HEK293 (cell line): Measurements from ENCODE around the gene DENND2C.

Experiments used
- CTCF ChIA-PET: fragments of 350-600 bp; formaldehyde crosslinking; extraction: SDS; loops from one replicate; lab custom pipeline; 2021; ENCODE audit warnings: antibody characterized with exemption; lab: Yijun Ruan, JAX
- POLR2A ChIA-PET: fragments of 300-600 bp; formaldehyde crosslinking; extraction: SDS; loops from one replicate; lab custom pipeline; 2020; ENCODE audit warnings: antibody characterized with exemption, inconsistent platforms; lab: Yijun Ruan, JAX
- H3K27ac ChIP-seq: fragments of 200-500 bp; sonication (Bioruptor generic); 2 replicates; pipeline ENCODE4 v1.5.1; 2014; ENCODE audit warnings: low read depth, low read length, control low read depth, inconsistent platforms; ENCODE audit errors: extremely low read depth
- H3K36me3 ChIP-seq, 2 experiments: fragments of 200-500 bp in 1 of 2; sonication (Bioruptor generic) in 1 of 2; 1 replicate in 1 of 2; 2 replicates in 1 of 2; pipeline ENCODE4 v1.5.1; 2014 to 2017; ENCODE audit warnings: inconsistent platforms in 2 of 2, low read length in 2 of 2; ENCODE audit not compliant: control insufficient read depth in 2 of 2, insufficient read depth in 1 of 2
- H3K4me1 ChIP-seq: fragments of 200-500 bp; sonication (Bioruptor generic); 2 replicates; pipeline ENCODE4 v1.5.1; 2014; ENCODE audit warnings: mild to moderate bottlenecking, low read length, inconsistent platforms; ENCODE audit not compliant: control insufficient read depth, insufficient read depth
- H3K4me3 ChIP-seq: 2 replicates; pipeline ENCODE4 v1.5.1; 2011; ENCODE audit warnings: low read depth, mild to moderate bottlenecking, control low read depth, low read length, moderate library complexity
- H3K9me3 ChIP-seq: fragments of 200-500 bp; sonication (Bioruptor generic); 2 replicates; pipeline ENCODE4 v1.5.1; 2014; ENCODE audit warnings: low read depth, low read length, inconsistent platforms; ENCODE audit not compliant: control insufficient read depth, insufficient read depth
- KLF1 ChIP-seq: fragments of 450-650 bp; formaldehyde crosslinking; IDR thresholded peaks from 2 replicates; pipeline ENCODE4 v1.5.1; 2016; ENCODE audit warnings: missing biosample characterization, missing genetic modification characterization
- KLF10 ChIP-seq: fragments of 450-650 bp; IDR thresholded peaks from 2 replicates; pipeline ENCODE4 v1.5.1; 2018; ENCODE audit warnings: missing biosample characterization, mild to moderate bottlenecking, missing genetic modification characterization
- PRDM2 ChIP-seq: fragments of 450-650 bp; formaldehyde crosslinking; IDR thresholded peaks from 2 replicates; pipeline ENCODE4 v1.5.1; 2016; ENCODE audit warnings: missing biosample characterization, missing genetic modification characterization, borderline replicate concordance
- SCRT2 ChIP-seq: fragments of 450-650 bp; formaldehyde crosslinking; IDR thresholded peaks from 2 replicates; pipeline ENCODE4 v1.5.1; 2016; ENCODE audit warnings: missing biosample characterization, missing genetic modification characterization
- YY1 ChIP-seq: fragments of 450-650 bp; formaldehyde crosslinking; IDR thresholded peaks from 2 replicates; pipeline ENCODE4 v1.5.1; 2018; ENCODE audit warnings: missing biosample characterization, missing genetic modification characterization
- ZBTB11 ChIP-seq: fragments of 450-650 bp; formaldehyde crosslinking; conservative IDR thresholded peaks from 2 replicates; pipeline ENCODE4 v1.5.1; 2016; ENCODE audit warnings: low read depth, missing biosample characterization, missing genetic modification characterization
- ZEB2 ChIP-seq: fragments of 450-650 bp; formaldehyde crosslinking; IDR thresholded peaks from 2 replicates; pipeline ENCODE4 v1.5.1; 2016; ENCODE audit warnings: missing biosample characterization, missing genetic modification characterization
- ZNF175 ChIP-seq: fragments of 450-650 bp; formaldehyde crosslinking; IDR thresholded peaks from 2 replicates; pipeline ENCODE4 v1.5.1; 2016; ENCODE audit warnings: missing biosample characterization, missing genetic modification characterization
- ZNF23 ChIP-seq: fragments of 450-650 bp; formaldehyde crosslinking; IDR thresholded peaks from 2 replicates; pipeline ENCODE4 v1.5.1; 2016; ENCODE audit warnings: missing biosample characterization, missing genetic modification characterization, borderline replicate concordance
- ZNF335 ChIP-seq: fragments of 450-650 bp; formaldehyde crosslinking; conservative IDR thresholded peaks from 2 replicates; pipeline ENCODE4 v1.5.1; 2016; ENCODE audit warnings: missing biosample characterization, missing genetic modification characterization
- ZNF394 ChIP-seq: fragments of 450-650 bp; formaldehyde crosslinking; IDR thresholded peaks from 2 replicates; pipeline ENCODE4 v1.5.1; 2016; ENCODE audit warnings: missing biosample characterization, missing genetic modification characterization, mild to moderate bottlenecking, moderate library complexity, borderline replicate concordance
- ZNF530 ChIP-seq: fragments of 450-650 bp; formaldehyde crosslinking; IDR thresholded peaks from 2 replicates; pipeline ENCODE4 v1.5.1; 2016; ENCODE audit warnings: low read depth, missing biosample characterization, missing genetic modification characterization
- ZNF544 ChIP-seq: fragments of 450-650 bp; formaldehyde crosslinking; IDR thresholded peaks from 2 replicates; pipeline ENCODE4 v1.5.0; 2017; ENCODE audit warnings: missing biosample characterization, missing genetic modification characterization
- ZNF610 ChIP-seq: fragments of 450-650 bp; formaldehyde crosslinking; IDR thresholded peaks from 2 replicates; pipeline ENCODE4 v1.5.1; 2016; ENCODE audit warnings: missing biosample characterization, missing genetic modification characterization, borderline replicate concordance
- ZNF629 ChIP-seq: fragments of 450-650 bp; formaldehyde crosslinking; IDR thresholded peaks from 2 replicates; pipeline ENCODE4 v1.5.1; 2017; ENCODE audit warnings: missing biosample characterization, missing genetic modification characterization
- ZNF776 ChIP-seq: fragments of 450-650 bp; formaldehyde crosslinking; IDR thresholded peaks from 2 replicates; pipeline ENCODE4 v1.5.0; 2017; ENCODE audit warnings: missing biosample characterization, missing genetic modification characterization, borderline replicate concordance

The DENND2C gene

GRCh38 chr1:114586513-114587047 lies 83.3 kb downstream of the DENND2C start:
- Histone ChIP-seq H3K36me3 (peaks cover 4 to 22% of the 10 kb centered on the region in 2 experiments), H3K9me3 (no peaks in the 10 kb centered on the region), H3K4me1 (no peaks in the 10 kb centered on the region), H3K27ac (no peak overlapping the region), H3K4me3 (no peak overlapping the region)
- ChIA-PET CTCF (interaction anchor here (0.7 kb wide), 1 partner anchor 879 kb away, joined by 3 read pairs; no protein-coding TSS in a partner anchor), POLR2A (no interaction called here)
- TF ChIP-seq KLF10 (tag by site-specific recombination) (no peak), PRDM2 (no peak), ZBTB11 (no peak), ZNF335 (tag by site-specific recombination) (no peak), ZNF23 (tag by site-specific recombination) (no peak), ZNF175 (no peak)

- Histone ChIP-seq H3K4me3 (no peak overlapping the region), H3K9me3 (no peaks in the 10 kb centered on the region), H3K27ac (no peak overlapping the region), H3K4me1 (no peaks in the 10 kb centered on the region), H3K36me3 (peaks cover 2 to 17% of the 10 kb centered on the region in 2 experiments; a peak in 2 of 3 replicates)
- ChIA-PET CTCF (no interaction called here), POLR2A (no interaction called here)
- TF ChIP-seq SCRT2 (peak; percentile 40; the same call in 1 of the 2 replicates), KLF1 (tag by site-specific recombination) (no peak), ZNF530 (tag by site-specific recombination) (no peak)
These were observed 84.6 kb downstream of the DENND2C start for GRCh38 chr1:114585231-114585630.

GRCh38 chr1:114581335-114582287 lies 88.2 kb downstream of the DENND2C start, which contains the start of gene BCAS2:
TSS of gene BCAS2 (minus strand) at chr1:114581615. CDS start at chr1:114581591, 24 bp downstream.
- Histone ChIP-seq H3K9me3 (no peaks in the 10 kb centered on the region), H3K27ac (peak within 1 kb of the TSS; percentile 50), H3K4me3 (peak within 1 kb of the TSS; percentile 94), H3K4me1 (no peaks in the 10 kb centered on the region), H3K36me3 (peaks cover 27 to 42% of the 10 kb centered on the region in 2 experiments; a peak in 2 of 3 replicates)
- POLR2A ChIA-PET, result interaction anchor here (2.8 kb wide), 1 partner anchor 88 kb away, joined by 11 read pairs; the partner anchor contains the start of gene DENND2C
- CTCF ChIA-PET, result no interaction called here
- TF ChIP-seq YY1 (tag by site-specific recombination), result peak; percentile 76
- TF ChIP-seq ZNF610, result no peak
- peak; percentile 92 for TF ChIP-seq ZBTB11
- no peak for TF ChIP-seq ZEB2 (tag by site-specific recombination)
- peak; percentile 100 for TF ChIP-seq ZNF629
- no peak for TF ChIP-seq ZNF776 (tag by site-specific recombination)
- no peak for TF ChIP-seq ZNF544 (tag by site-specific recombination)
- peak; percentile 20; the same call in 1 of the 2 replicates for TF ChIP-seq ZNF394 (tag by site-specific recombination)
